ENCODE data around the gene DUSP6. TPM values are rescaled to one million over a fixed set of nuclear protein-coding genes. Genes with fewer than 3 reads are reported as not detected.

DUSP6 gene
- total and polyA plus RNA-seq, 2 of the 13 experiments (the other 11 are each of a cell fraction or from before 2014, with no cell fraction given), result 40.9 to 161 TPM

DNA sequence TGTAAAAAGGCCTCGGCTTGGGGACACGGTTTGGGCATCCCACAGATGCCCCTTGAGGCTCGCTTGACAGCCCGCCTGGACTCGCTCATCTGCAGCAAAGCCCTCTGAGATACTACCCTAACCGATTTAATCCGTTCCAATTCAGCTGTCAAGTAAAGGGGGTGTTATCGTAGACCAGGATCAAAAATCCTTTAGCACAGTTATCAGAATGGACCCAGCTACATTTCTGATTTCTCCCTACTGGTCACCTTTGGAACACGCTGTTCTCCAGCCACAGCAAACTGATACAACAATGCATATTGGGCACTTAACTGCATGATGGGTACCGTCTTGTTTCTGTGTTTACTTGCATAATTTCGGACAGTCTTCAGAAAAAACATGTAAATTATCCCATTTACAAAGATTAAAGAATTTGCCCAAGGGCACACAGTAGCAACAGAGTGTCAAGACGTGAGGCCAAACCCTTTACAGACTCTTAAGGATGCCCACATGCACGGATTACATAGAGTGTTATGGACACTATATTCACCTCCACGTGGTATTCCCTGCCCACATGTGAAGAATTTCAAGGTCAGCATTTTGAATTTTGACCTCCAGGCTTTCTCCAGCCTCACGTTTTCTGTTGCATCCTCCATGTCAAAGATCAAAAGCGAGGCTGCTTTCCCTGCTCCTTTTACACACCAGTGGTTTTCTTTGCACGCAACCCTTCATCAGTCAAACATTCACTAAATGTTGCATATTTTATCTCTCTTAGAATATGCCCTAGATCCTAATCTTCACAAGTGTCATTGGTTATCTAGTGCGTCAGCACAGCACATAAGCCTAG, 3.2 kb upstream of the DUSP6 start (continued):
- TF ChIP-seq TBX3 (IDR thresholded peaks at IDR 0.05; ENCODE audit: borderline replicate concordance), result 0 out of 2 replicates have a peak, but pooled peaks have one; percentile 13
- TF ChIP-seq GABPA (IDR thresholded peaks at IDR 0.05; ENCODE audit: low read depth, low read length), result no peak
- no peak for TF ChIP-seq GABPA (CRISPR knock-in tag; IDR thresholded peaks at IDR 0.05; ENCODE audit: low read depth)
- TF ChIP-seq RFXAP (CRISPR knock-in tag; IDR thresholded peaks at IDR 0.05; ENCODE audit: borderline replicate concordance), result peak; percentile 22
- TF ChIP-seq ZKSCAN5 (CRISPR knock-in tag; IDR thresholded peaks at IDR 0.05), result no peak
- TF ChIP-seq ETS1 (CRISPR knock-in tag; IDR thresholded peaks at IDR 0.05), result no peak
- peak; percentile 37; the same call in 1 of the 2 replicates for TF ChIP-seq TGIF2 (CRISPR knock-in tag; IDR thresholded peaks at IDR 0.05)
- TF ChIP-seq HDAC6 (IDR thresholded peaks at IDR 0.05; ENCODE audit: low read depth, low read length), result no peak
- peak; percentile 81 for TF ChIP-seq TCF7 (IDR thresholded peaks at IDR 0.05; ENCODE audit: low read depth)
- TF ChIP-seq ZNF614 (CRISPR knock-in tag; IDR thresholded peaks at IDR 0.05; ENCODE audit: borderline replicate concordance), result peak; percentile 70; the same call in 1 of the 2 replicates
- peak; percentile 79 for TF ChIP-seq NR2F6 (IDR thresholded peaks at IDR 0.05)
- TF ChIP-seq NR2F6 (CRISPR knock-in tag; IDR thresholded peaks at IDR 0.05), result peak; percentile 68; the same call in 1 of the 2 replicates
- TF ChIP-seq, protein P1, sequence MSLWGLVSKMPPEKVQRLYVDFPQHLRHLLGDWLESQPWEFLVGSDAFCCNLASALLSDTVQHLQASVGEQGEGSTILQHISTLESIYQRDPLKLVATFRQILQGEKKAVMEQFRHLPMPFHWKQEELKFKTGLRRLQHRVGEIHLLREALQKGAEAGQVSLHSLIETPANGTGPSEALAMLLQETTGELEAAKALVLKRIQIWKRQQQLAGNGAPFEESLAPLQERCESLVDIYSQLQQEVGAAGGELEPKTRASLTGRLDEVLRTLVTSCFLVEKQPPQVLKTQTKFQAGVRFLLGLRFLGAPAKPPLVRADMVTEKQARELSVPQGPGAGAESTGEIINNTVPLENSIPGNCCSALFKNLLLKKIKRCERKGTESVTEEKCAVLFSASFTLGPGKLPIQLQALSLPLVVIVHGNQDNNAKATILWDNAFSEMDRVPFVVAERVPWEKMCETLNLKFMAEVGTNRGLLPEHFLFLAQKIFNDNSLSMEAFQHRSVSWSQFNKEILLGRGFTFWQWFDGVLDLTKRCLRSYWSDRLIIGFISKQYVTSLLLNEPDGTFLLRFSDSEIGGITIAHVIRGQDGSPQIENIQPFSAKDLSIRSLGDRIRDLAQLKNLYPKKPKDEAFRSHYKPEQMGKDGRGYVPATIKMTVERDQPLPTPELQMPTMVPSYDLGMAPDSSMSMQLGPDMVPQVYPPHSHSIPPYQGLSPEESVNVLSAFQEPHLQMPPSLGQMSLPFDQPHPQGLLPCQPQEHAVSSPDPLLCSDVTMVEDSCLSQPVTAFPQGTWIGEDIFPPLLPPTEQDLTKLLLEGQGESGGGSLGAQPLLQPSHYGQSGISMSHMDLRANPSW (CRISPR knock-in tag; IDR thresholded peaks at IDR 0.05; ENCODE audit: borderline replicate concordance), result no peak
- TF ChIP-seq, protein P2, sequence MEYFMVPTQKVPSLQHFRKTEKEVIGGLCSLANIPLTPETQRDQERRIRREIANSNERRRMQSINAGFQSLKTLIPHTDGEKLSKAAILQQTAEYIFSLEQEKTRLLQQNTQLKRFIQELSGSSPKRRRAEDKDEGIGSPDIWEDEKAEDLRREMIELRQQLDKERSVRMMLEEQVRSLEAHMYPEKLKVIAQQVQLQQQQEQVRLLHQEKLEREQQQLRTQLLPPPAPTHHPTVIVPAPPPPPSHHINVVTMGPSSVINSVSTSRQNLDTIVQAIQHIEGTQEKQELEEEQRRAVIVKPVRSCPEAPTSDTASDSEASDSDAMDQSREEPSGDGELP (IDR thresholded peaks at IDR 0.05; ENCODE audit: borderline replicate concordance, low read depth), result peak; percentile 54; the same call in 1 of the 2 replicates
- no peak for TF ChIP-seq ZNF678 (CRISPR knock-in tag; IDR thresholded peaks at IDR 0.05)
- TF ChIP-seq ZNF557 (CRISPR knock-in tag; IDR thresholded peaks at IDR 0.05), result no peak
- TF ChIP-seq NFE2 (CRISPR knock-in tag; IDR thresholded peaks at IDR 0.05), result no peak
- peak; percentile 23; the same call in 1 of the 2 replicates for TF ChIP-seq PPARG (CRISPR knock-in tag; conservative IDR thresholded peaks at IDR 0.05)
- TF ChIP-seq, protein P3, sequence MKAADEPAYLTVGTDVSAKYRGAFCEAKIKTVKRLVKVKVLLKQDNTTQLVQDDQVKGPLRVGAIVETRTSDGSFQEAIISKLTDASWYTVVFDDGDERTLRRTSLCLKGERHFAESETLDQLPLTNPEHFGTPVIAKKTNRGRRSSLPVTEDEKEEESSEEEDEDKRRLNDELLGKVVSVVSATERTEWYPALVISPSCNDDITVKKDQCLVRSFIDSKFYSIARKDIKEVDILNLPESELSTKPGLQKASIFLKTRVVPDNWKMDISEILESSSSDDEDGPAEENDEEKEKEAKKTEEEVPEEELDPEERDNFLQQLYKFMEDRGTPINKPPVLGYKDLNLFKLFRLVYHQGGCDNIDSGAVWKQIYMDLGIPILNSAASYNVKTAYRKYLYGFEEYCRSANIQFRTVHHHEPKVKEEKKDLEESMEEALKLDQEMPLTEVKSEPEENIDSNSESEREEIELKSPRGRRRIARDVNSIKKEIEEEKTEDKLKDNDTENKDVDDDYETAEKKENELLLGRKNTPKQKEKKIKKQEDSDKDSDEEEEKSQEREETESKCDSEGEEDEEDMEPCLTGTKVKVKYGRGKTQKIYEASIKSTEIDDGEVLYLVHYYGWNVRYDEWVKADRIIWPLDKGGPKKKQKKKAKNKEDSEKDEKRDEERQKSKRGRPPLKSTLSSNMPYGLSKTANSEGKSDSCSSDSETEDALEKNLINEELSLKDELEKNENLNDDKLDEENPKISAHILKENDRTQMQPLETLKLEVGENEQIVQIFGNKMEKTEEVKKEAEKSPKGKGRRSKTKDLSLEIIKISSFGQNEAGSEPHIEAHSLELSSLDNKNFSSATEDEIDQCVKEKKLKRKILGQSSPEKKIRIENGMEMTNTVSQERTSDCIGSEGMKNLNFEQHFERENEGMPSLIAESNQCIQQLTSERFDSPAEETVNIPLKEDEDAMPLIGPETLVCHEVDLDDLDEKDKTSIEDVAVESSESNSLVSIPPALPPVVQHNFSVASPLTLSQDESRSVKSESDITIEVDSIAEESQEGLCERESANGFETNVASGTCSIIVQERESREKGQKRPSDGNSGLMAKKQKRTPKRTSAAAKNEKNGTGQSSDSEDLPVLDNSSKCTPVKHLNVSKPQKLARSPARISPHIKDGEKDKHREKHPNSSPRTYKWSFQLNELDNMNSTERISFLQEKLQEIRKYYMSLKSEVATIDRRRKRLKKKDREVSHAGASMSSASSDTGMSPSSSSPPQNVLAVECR (CRISPR knock-in tag; IDR thresholded peaks at IDR 0.05; ENCODE audit: borderline replicate concordance), result peak; percentile 67; the same call in 1 of the 2 replicates
- TF ChIP-seq, protein P4, sequence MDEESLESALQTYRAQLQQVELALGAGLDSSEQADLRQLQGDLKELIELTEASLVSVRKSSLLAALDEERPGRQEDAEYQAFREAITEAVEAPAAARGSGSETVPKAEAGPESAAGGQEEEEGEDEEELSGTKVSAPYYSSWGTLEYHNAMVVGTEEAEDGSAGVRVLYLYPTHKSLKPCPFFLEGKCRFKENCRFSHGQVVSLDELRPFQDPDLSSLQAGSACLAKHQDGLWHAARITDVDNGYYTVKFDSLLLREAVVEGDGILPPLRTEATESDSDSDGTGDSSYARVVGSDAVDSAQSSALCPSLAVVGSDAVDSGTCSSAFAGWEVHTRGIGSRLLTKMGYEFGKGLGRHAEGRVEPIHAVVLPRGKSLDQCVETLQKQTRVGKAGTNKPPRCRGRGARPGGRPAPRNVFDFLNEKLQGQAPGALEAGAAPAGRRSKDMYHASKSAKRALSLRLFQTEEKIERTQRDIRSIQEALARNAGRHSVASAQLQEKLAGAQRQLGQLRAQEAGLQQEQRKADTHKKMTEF (CRISPR knock-in tag; IDR thresholded peaks at IDR 0.05), result peak; percentile 80
